ENCODE measurements around the gene COL18A1. TPM values are rescaled to one million over a fixed set of nuclear protein-coding genes. Genes with fewer than 3 reads are reported as not detected.

Gene COL18A1
- polyA plus RNA-seq, 3 donors from 2014 or later, result 0.30 to 1.8 (median 0.46) TPM

DNA sequence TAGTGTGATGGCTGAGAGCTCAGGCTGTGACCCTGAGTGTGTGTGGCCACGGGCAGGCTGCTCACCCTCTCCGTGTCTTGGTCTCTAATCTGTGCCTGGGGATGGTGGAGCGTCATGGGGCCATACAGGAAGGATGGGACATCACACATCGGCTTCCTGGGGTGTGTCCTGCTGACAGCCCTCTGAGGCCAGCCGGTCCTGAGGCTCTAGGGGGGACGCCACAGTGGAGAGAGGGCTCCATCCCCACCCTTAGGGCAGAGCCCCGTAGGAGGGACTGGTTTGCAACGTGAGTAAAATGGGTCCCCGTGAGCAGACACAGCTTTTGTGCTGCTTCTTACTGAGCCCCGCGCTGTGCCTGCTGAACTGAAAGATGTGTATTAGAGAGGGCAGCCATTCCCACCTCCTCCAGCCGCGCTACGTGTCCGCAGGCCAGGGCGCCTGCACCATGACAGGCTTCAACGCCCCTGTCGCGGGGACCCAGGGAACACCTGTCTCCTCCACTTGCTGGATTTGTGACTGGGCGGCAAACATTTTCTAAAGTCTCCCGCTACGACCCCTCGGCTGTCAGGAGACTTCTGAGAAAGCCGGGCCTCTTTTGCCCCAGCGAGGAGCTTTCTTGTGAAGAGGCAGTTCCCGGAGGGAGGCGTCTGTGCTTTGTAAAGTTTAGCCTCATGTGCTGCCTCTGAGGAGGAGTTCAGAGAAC lies 8.1 kb downstream of the COL18A1 start:
- H3K4me1 Mint-ChIP-seq, result no peaks in the 10 kb centered on the region
- H3K36me3 Mint-ChIP-seq, result no peaks in the 10 kb centered on the region
- H3K4me3 Mint-ChIP-seq, result no peak overlapping the region
- no peaks in the 10 kb centered on the region for H3K9me3 Mint-ChIP-seq
- no peak for DNase-seq
- H3K27ac Mint-ChIP-seq, result no peak overlapping the region
- peaks cover 4 to 7% (median 5%) of the 10 kb centered on the region in 3 donors for H3K27me3 Mint-ChIP-seq (ENCODE audit: low read depth in 3 of 3)

GRCh38 chr21:45413922-45414321 lies 9.0 kb downstream of the COL18A1 start:
- H3K4me1 Mint-ChIP-seq, result no peaks in the 10 kb centered on the region
- no peaks in the 10 kb centered on the region for H3K36me3 Mint-ChIP-seq
- H3K4me3 Mint-ChIP-seq, result no peak overlapping the region
- no peak overlapping the region for H3K27ac Mint-ChIP-seq
- DNase-seq, result no peak
- no peaks in the 10 kb centered on the region for H3K9me3 Mint-ChIP-seq
- peaks cover 4 to 7% (median 5%) of the 10 kb centered on the region in 3 donors for H3K27me3 Mint-ChIP-seq (ENCODE audit: low read depth in 3 of 3)

GRCh38 chr21:45414396-45415187 lies 9.6 kb downstream of the COL18A1 start:
- no peaks in the 10 kb centered on the region for H3K9me3 Mint-ChIP-seq
- no peaks in the 10 kb centered on the region for H3K4me1 Mint-ChIP-seq
- H3K4me3 Mint-ChIP-seq, result no peak overlapping the region
- H3K27me3 Mint-ChIP-seq (ENCODE audit: low read depth in 3 of 3), result peaks cover 2 to 5% (median 4%) of the 10 kb centered on the region in 3 donors
- no peak for DNase-seq
- no peaks in the 10 kb centered on the region for H3K36me3 Mint-ChIP-seq
- H3K27ac Mint-ChIP-seq, result no peak overlapping the region

GRCh38 chr21:45415188-45415942 lies 10.4 kb downstream of the COL18A1 start:
- H3K27ac Mint-ChIP-seq, result no peak overlapping the region
- H3K9me3 Mint-ChIP-seq, result no peaks in the 10 kb centered on the region
- H3K36me3 Mint-ChIP-seq, result no peaks in the 10 kb centered on the region
- no peak for DNase-seq
- no peak overlapping the region for H3K4me3 Mint-ChIP-seq
- peaks cover 2 to 4% (median 2%) of the 10 kb centered on the region in 3 donors for H3K27me3 Mint-ChIP-seq (ENCODE audit: low read depth in 3 of 3)
- H3K4me1 Mint-ChIP-seq, result no peaks in the 10 kb centered on the region

DNA sequence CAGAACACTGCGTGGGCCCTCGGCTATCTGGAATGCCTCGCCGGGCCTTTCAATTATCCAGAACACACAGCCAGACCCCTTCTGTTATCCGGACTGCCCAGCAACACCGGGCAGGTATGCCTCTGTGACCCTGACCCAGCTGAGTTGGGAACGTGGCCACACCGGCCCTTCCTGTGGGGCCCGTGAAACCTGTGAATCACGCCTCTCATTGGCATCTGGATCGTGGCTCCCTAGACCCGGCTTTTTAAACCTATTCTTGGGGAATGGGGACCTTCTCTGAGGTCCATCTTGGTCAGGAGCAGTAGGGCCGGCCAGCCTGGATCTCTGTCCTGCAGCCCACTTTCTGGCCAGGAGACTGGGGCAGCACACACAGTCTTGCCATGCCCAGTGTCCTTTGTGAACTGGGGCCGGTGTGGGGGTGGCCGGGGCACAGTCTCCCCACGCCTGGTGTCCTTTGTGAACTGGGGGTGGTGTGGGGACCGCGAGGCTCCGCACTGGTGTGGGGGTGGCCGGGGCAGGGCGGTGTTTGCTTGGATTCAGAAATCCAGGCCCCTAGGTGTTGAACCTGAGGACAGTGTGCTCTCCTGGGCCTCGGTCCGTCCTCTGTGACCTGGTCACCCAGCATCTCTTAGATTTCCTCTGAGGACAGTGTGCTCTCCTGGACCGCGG lies 11.1 kb downstream of the COL18A1 start:
- Mint-ChIP-seq H3K4me1 (no peaks in the 10 kb centered on the region), H3K27me3 (ENCODE audit: low read depth in 3 of 3) (peaks cover 2 to 4% (median 2%) of the 10 kb centered on the region in 3 donors), H3K4me3 (no peak overlapping the region), H3K27ac (no peak overlapping the region), H3K9me3 (no peaks in the 10 kb centered on the region), H3K36me3 (no peaks in the 10 kb centered on the region)
- DNase-seq, result no peak

GRCh38 chr21:45416620-45417019 lies 11.7 kb downstream of the COL18A1 start:
- Mint-ChIP-seq H3K4me3 (no peak overlapping the region), H3K27ac (no peak overlapping the region), H3K4me1 (no peaks in the 10 kb centered on the region), H3K27me3 (ENCODE audit: low read depth in 3 of 3) (peaks cover 2 to 4% (median 2%) of the 10 kb centered on the region in 3 donors), H3K9me3 (no peaks in the 10 kb centered on the region), H3K36me3 (no peaks in the 10 kb centered on the region)
- DNase-seq, result no peak

DNA sequence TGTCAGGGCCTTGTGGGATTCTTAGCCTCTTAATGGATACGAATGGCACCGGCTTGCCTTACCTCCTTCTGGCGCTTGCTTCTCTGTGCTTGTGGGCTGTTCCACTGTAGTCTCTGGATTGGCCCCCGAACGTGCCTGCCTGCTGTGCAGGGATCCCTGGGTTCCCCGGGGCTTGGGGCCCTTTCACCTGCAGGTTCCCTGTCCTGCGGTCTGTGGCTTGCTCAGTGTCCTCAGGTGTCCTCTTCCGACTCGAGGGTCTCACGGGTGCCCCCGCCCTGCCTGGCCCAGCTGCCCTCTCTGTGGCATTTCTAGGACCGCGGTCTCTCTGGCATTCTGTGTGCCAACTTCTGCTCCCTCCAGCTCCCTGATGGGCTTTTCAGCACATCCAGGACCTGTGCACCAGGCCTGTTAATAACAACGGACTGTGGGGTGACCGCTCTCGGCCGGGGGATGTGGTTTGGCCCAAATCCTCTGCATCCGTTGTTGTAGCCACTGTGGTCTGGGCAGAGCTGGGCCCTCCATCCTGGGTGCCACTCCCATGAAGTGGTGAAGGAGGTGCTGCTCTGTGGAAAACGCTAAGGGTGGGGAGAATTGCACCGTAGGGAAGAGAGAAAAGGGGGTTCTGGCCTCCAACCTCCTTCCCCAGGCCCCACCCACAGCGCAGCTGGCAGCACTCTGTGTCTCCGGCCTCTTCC lies 12.4 kb downstream of the COL18A1 start:
- DNase-seq, result no peak
- no peaks in the 10 kb centered on the region for H3K9me3 Mint-ChIP-seq
- peaks cover 2 to 5% (median 4%) of the 10 kb centered on the region in 3 donors for H3K27me3 Mint-ChIP-seq (ENCODE audit: low read depth in 3 of 3)
- H3K4me1 Mint-ChIP-seq, result no peaks in the 10 kb centered on the region
- no peaks in the 10 kb centered on the region for H3K36me3 Mint-ChIP-seq
- H3K4me3 Mint-ChIP-seq, result no peak overlapping the region
- H3K27ac Mint-ChIP-seq, result no peak overlapping the region

DNA sequence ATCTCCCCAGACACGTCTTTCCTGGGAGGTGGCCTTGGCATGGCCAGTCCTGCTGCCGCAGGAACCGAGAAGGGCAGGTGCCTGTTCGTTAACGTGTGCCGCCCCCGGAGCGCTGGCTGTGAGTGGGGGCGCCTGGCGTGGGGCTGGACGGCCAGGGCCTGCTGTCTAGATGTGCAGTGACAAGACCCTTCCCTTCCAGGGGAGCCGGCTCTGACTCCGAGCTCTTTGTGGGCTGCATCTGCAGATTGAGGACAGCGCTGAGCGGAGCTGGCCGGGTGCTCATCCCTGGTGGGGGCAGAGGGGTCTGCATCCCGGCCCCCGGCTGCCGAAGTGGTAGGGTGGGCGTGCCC lies 13.0 kb downstream of the COL18A1 start:
- H3K36me3 Mint-ChIP-seq, result no peaks in the 10 kb centered on the region
- H3K27me3 Mint-ChIP-seq (ENCODE audit: low read depth in 3 of 3), result peaks cover 2 to 5% (median 4%) of the 10 kb centered on the region in 3 donors
- H3K27ac Mint-ChIP-seq, result no peak overlapping the region
- H3K4me1 Mint-ChIP-seq, result no peaks in the 10 kb centered on the region
- H3K4me3 Mint-ChIP-seq, result no peak overlapping the region
- no peaks in the 10 kb centered on the region for H3K9me3 Mint-ChIP-seq
- DNase-seq, result no peak

GRCh38 chr21:45418301-45419071 lies 13.5 kb downstream of the COL18A1 start:
- no peak for DNase-seq
- Mint-ChIP-seq H3K27me3 (ENCODE audit: low read depth in 3 of 3) (peaks cover 2 to 5% (median 4%) of the 10 kb centered on the region in 3 donors), H3K27ac (no peak overlapping the region)

DNA sequence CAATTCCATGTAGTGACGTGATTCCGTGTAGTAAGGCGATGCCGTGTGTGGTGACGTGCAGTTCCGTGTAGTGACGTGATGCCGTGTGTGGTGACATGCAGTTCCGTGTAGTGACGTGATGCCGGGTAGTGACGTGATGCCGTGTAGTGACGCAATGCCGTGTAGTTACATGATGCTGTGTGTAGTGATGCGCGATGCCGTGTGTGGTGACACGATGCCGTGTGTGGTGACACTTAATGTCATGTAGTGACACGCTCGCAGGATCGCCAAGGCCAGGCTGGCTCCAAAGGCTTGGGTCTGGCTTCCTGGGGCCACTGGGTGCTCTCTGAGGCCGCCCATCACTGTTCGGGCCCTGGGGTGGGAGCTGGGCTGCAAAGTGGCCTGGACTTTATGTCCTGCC lies 14.2 kb downstream of the COL18A1 start:
- DNase-seq, result no peak
- Mint-ChIP-seq H3K27me3 (ENCODE audit: low read depth in 3 of 3) (peaks cover 2 to 5% (median 4%) of the 10 kb centered on the region in 3 donors), H3K36me3 (no peaks in the 10 kb centered on the region), H3K4me3 (no peak overlapping the region), H3K9me3 (no peaks in the 10 kb centered on the region), H3K4me1 (no peaks in the 10 kb centered on the region), H3K27ac (no peak overlapping the region)

More at GRCh38 chr21:45418301-45419071, 13.5 kb downstream of the COL18A1 start:
- H3K4me3 Mint-ChIP-seq, result no peak overlapping the region
- no peaks in the 10 kb centered on the region for H3K9me3 Mint-ChIP-seq
- H3K36me3 Mint-ChIP-seq, result no peaks in the 10 kb centered on the region
- no peaks in the 10 kb centered on the region for H3K4me1 Mint-ChIP-seq

DNA sequence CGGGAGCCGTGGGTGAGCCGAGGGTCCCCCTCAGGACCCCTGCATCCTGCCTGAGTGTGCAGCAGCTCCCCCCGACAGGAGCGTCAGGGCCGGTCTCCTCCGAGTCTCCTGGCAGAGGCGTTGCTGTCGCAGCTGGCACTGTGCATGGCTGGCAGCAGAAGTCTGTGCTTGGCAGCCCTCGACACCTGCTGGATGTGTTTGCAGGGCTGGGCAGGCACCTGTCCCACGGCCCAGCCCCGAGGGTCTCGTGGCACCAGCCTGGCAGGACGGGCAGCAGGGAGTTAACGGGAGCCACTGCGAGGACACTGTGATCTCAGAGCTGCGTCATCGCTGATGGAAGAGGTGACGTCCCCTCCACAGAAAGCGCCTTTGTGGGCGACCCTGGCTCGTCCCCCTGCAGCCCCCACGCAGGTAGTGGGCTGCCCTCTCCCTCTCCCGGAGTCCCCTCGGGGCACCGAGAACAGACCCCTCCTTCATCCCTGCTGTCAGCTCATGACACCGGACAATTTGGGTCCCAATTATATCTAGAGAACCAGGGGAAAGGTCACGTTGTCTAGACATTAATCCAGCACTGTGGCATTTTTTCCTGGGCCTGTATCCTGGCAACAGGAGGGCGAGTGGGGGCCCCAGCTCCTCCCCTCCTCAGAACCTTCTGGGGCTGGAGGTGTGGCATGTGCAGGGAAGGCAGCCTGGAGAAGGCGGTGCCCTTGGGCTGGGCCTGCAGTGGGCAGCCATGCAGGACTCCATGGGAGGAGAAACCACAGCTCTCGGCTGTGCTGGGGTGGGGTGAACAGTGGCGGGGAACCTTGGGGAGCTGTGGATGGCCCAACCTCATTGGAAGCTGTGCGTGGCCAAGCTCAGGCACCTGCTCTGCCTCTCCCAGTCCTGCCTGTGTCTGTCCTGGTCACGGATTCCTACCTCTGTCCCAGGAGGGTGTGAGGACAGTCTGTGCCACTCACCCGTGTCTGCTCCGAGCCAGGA lies 15.4 kb downstream of the COL18A1 start:
- no peaks in the 10 kb centered on the region for H3K9me3 Mint-ChIP-seq
- H3K4me3 Mint-ChIP-seq, result no peak overlapping the region
- H3K27ac Mint-ChIP-seq, result no peak overlapping the region
- no peak for DNase-seq
- H3K4me1 Mint-ChIP-seq, result no peaks in the 10 kb centered on the region
- H3K36me3 Mint-ChIP-seq, result no peaks in the 10 kb centered on the region
- peaks cover 2 to 5% (median 4%) of the 10 kb centered on the region in 3 donors for H3K27me3 Mint-ChIP-seq (ENCODE audit: low read depth in 3 of 3)

All from immature natural killer cell (primary cell).